Effector CD4-positive, alpha-beta T cell (primary cell): ENCODE results near the gene RABGAP1L.
"Not testable (repeated sequence)": the region's sequence is repeated elsewhere in the genome, so short reads cannot be mapped to it uniquely, and the experiment has no call there.

Experiments used
- DNase-seq: peaks from one replicate; pipeline ENCODE4 v3.0.0-alpha.2; 2020

The RABGAP1L gene

GRCh38 chr1:174156437-174156836, 2.9 kb upstream of the RABGAP1L start:
- DNase-seq = no peak

GRCh38 chr1:174157157-174157806, 2.0 kb upstream of the RABGAP1L start:
- DNase-seq = no peak

GRCh38 chr1:174158767-174159251, 511 bp upstream of the RABGAP1L start:
- DNase-seq = peak; percentile 36

- DNase-seq = peak; percentile 11
Measured at GRCh38 chr1:174160109-174160473, 771 bp downstream of the RABGAP1L start.

GRCh38 chr1:174160603-174161002, 1.3 kb downstream of the RABGAP1L start:
- DNase-seq = no peak

- no peak for DNase-seq
Measured at GRCh38 chr1:174161813-174162212, 2.5 kb downstream of the RABGAP1L start.

- no peak for DNase-seq
Measured at GRCh38 chr1:174164826-174165225, 5.5 kb downstream of the RABGAP1L start.

GRCh38 chr1:174165471-174166137, 6.3 kb downstream of the RABGAP1L start:
- no peak for DNase-seq

GRCh38 chr1:174166530-174167264, 7.4 kb downstream of the RABGAP1L start:
- no peak for DNase-seq

- no peak for DNase-seq
Measured at GRCh38 chr1:174167265-174167803, 8.0 kb downstream of the RABGAP1L start.

- DNase-seq = no peak
Measured at GRCh38 chr1:174169342-174169741, 10.0 kb downstream of the RABGAP1L start.

- DNase-seq = no peak
Measured at GRCh38 chr1:174171073-174171472, 11.8 kb downstream of the RABGAP1L start.

- DNase-seq = no peak
Measured at GRCh38 chr1:174174461-174175329, 15.4 kb downstream of the RABGAP1L start.

- not testable (repeated sequence) for DNase-seq
Measured at GRCh38 chr1:174178459-174178858, 19.1 kb downstream of the RABGAP1L start.

- DNase-seq = no peak
Measured at GRCh38 chr1:174189428-174190062, 30.2 kb downstream of the RABGAP1L start.

- DNase-seq = no peak
Measured at GRCh38 chr1:174190691-174191199, 31.4 kb downstream of the RABGAP1L start.

GRCh38 chr1:174191349-174191862, 32.1 kb downstream of the RABGAP1L start:
- DNase-seq = no peak

GRCh38 chr1:174194461-174194860, 35.1 kb downstream of the RABGAP1L start:
- DNase-seq = no peak

- DNase-seq = no peak
Measured at GRCh38 chr1:174197088-174197487, 37.8 kb downstream of the RABGAP1L start.

- DNase-seq = no peak
Measured at GRCh38 chr1:174197547-174197946, 38.2 kb downstream of the RABGAP1L start.

GRCh38 chr1:174198202-174198601, 38.9 kb downstream of the RABGAP1L start:
- no peak for DNase-seq
